MCF 10A (cell line): Measurements from ENCODE around the gene UMPS. TPM values are rescaled to one million over a fixed set of nuclear protein-coding genes. Genes with fewer than 3 reads are reported as not detected.

Source experiments
- BruUV-seq: library from RNA; stranded (reverse); fragments of 400-500 nt; replicated peaks from 2 replicates; lab custom pipeline; 2021; lab: Mats Ljungman, UMichigan
- CTCF ChIA-PET: fragments of 300-600 bp; sonication (Branson Sonifier 250); formaldehyde crosslinking; extraction: SDS; loops from one replicate; lab custom pipeline; 2021; ENCODE audit warnings: antibody characterized with exemption, inconsistent platforms; lab: Yijun Ruan, JAX
- POLR2A ChIA-PET: fragments of 300-600, 350-650 bp; sonication (Branson Sonifier 250); formaldehyde crosslinking; extraction: SDS; loops from one replicate; lab custom pipeline; 2020; ENCODE audit warnings: antibody characterized with exemption, inconsistent platforms; lab: Yijun Ruan, JAX
- DNase-seq: peaks from one replicate; pipeline ENCODE4 v3.0.0-alpha.2; 2018; ENCODE audit not compliant: unreplicated experiment
- H3K27ac Mint-ChIP-seq: one replicate; pipeline ENCODE4 v1.8.0; 2022; ENCODE audit warnings: mild to moderate bottlenecking, low read depth, mixed read lengths; ENCODE audit not compliant: unreplicated experiment
- H3K27me3 Mint-ChIP-seq: one replicate; pipeline ENCODE4 v1.8.0; 2022; ENCODE audit warnings: mixed read lengths; ENCODE audit not compliant: insufficient read depth, unreplicated experiment
- H3K36me3 Mint-ChIP-seq: one replicate; pipeline ENCODE4 v1.8.0; 2022; ENCODE audit warnings: mild to moderate bottlenecking, moderate library complexity, mixed read lengths; ENCODE audit not compliant: insufficient read depth, unreplicated experiment
- H3K4me1 Mint-ChIP-seq: one replicate; pipeline ENCODE4 v1.8.0; 2022; ENCODE audit warnings: mixed read lengths; ENCODE audit not compliant: insufficient read depth, unreplicated experiment
- H3K4me3 Mint-ChIP-seq: one replicate; pipeline ENCODE4 v1.8.0; 2022; ENCODE audit warnings: mild to moderate bottlenecking, moderate library complexity, mixed read lengths; ENCODE audit not compliant: unreplicated experiment
- H3K9me3 Mint-ChIP-seq: one replicate; pipeline ENCODE4 v1.8.0; 2022; ENCODE audit warnings: mixed read lengths; ENCODE audit not compliant: unreplicated experiment
- intact Hi-C: fragments of 100-400 bp; cut with micrococcal nuclease; formaldehyde crosslinking; loops from 2 replicates; pipeline ENCODE4 v1.14.1; 2022
- total RNA-seq: library from RNA; stranded (reverse); gene quantifications from 2 replicates; pipeline ENCODE4 v1.2.3, GENCODE V29; 2022
- TF ChIP-seq, protein P1 (sequence below): fragments of 200-600 bp; IDR thresholded peaks from one replicate; pipeline ENCODE4 v1.8.0; 2022; ENCODE audit warnings: antibody characterized with exemption, mild to moderate bottlenecking; ENCODE audit not compliant: unreplicated experiment

The UMPS gene
- total RNA-seq, 1 experiment from 2014 or later: 49.3 TPM

DNA sequence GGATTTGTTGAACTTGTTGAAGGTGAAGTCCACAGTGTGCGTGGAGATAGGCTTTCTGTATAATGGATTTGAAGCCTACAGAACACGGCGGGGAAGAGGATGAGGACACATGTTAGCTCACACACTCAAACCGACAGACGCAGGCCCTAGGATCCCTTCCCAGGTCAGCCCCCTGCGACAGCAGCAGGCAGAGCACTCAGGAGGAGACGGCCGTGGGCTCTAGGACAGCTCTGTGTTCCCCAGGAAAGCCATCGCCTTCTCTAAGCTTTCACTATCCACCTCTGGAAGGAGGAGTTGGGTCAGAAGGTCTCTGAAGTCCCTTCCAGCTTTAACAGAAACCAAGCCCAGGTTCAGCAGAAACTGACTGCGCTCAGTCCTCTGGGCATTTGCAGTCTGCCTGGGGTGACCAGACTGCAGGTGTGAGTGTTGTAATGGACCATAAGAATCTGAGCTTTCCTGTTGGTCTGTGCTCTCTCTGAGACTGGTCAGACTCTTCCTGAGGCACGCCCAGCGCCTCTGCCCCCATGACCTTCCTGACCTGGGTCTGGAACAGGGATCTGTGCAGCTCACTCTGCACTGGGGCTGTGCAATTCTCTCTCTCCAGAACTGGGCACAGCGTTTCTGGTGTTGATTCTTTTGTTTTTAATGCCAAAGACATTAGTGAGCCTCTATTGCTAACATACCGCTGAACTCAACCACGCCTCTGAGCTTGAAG lies 33.5 kb downstream of the UMPS start:
- intact Hi-C loops: loop anchor here (5.0 kb wide), 1 partner anchor 124 kb away; the partner anchor contains the start of gene ITGB5
- Mint-ChIP-seq H3K4me3 (no peak overlapping the region), H3K36me3 (peaks cover 41% of the 10 kb centered on the region), H3K4me1 (peaks cover 4% of the 10 kb centered on the region), H3K9me3 (no peaks in the 10 kb centered on the region), H3K27me3 (no peaks in the 10 kb centered on the region), H3K27ac (no peak overlapping the region)
- BruUV-seq: no TSS peak
- DNase-seq: no peak
- TF ChIP-seq, protein P1, sequence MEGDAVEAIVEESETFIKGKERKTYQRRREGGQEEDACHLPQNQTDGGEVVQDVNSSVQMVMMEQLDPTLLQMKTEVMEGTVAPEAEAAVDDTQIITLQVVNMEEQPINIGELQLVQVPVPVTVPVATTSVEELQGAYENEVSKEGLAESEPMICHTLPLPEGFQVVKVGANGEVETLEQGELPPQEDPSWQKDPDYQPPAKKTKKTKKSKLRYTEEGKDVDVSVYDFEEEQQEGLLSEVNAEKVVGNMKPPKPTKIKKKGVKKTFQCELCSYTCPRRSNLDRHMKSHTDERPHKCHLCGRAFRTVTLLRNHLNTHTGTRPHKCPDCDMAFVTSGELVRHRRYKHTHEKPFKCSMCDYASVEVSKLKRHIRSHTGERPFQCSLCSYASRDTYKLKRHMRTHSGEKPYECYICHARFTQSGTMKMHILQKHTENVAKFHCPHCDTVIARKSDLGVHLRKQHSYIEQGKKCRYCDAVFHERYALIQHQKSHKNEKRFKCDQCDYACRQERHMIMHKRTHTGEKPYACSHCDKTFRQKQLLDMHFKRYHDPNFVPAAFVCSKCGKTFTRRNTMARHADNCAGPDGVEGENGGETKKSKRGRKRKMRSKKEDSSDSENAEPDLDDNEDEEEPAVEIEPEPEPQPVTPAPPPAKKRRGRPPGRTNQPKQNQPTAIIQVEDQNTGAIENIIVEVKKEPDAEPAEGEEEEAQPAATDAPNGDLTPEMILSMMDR: no peak
- ChIA-PET CTCF (interaction anchor here (0.6 to 15.0 kb wide), 10 partner anchors 11 to 670 kb away, joined by 3 to 263 read pairs (median 4); no protein-coding TSS in a partner anchor), POLR2A (interaction anchor here (0.6 to 1.3 kb wide), 2 partner anchors 137 to 1504 kb away, joined by 3 to 4 read pairs; no protein-coding TSS in a partner anchor)

DNA sequence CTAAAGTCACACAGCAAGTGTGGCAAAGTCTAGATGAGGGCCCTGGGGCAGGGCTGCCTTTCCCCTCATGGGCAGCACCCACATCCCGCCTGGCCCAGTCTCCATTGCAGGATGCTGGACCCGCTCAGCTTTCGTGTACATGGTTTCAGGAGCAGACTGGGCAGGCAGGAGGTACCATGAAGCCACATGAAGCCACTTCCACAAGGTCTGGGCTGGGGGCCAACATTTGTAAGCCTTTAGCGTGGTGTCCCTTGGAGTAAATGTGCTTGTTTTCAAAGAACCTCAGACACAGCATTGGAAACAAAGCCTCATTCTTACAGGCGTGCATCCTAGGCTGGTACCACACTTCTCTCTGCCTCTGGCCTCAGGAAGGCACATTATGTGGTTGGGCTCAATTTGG lies 34.5 kb downstream of the UMPS start:
- intact Hi-C loops: loop anchor here (5.0 kb wide), 1 partner anchor 123 kb away; the partner anchor contains the start of gene ITGB5
- ChIA-PET CTCF (interaction anchor here (1.5 to 15.0 kb wide), 4 partner anchors 21 to 140 kb away, joined by 4 to 263 read pairs (median 42); no protein-coding TSS in a partner anchor), POLR2A (no interaction called here)
- H3K27ac Mint-ChIP-seq: no peak overlapping the region
- peaks cover 41% of the 10 kb centered on the region for H3K36me3 Mint-ChIP-seq
- no peaks in the 10 kb centered on the region for H3K9me3 Mint-ChIP-seq
- no peak for DNase-seq
- BruUV-seq: no TSS peak
- no peaks in the 10 kb centered on the region for H3K27me3 Mint-ChIP-seq
- TF ChIP-seq, protein P1: no peak
- no peak overlapping the region for H3K4me3 Mint-ChIP-seq
- peaks cover 4% of the 10 kb centered on the region for H3K4me1 Mint-ChIP-seq

DNA sequence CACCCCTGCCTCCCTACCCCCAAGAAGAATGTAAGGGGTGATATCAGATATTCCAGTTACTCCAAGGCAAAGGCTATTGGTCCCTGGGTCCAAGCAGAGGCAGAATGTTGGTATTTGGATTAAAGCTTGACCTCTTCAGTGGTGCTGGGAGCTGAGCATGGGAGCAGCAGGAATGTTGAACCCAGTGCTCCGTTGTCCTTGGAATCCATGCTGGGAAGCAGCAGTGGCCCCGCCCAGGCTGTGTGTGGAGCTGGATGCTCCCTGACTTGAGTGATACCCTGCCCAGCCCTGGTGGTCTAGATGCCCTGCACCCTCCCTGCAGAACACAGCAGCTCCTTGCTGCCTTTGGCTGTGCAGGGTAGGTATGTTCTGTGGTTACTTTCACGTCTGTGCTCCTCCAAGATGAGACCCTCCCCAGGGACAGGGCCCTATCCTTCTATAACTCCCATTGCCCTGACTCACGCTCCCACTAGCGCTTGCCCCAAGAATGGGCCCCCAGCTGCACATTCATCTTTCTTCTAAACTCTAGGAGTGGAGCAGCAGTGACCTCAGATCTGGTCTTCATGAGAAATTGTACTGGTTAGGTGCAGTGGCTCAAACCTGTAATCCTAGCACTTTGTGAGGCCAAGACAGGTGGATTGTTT lies 35.1 kb downstream of the UMPS start:
- Mint-ChIP-seq H3K27me3 (no peaks in the 10 kb centered on the region), H3K4me1 (peaks cover 4% of the 10 kb centered on the region), H3K4me3 (no peak overlapping the region), H3K27ac (no peak overlapping the region), H3K9me3 (no peaks in the 10 kb centered on the region), H3K36me3 (peaks cover 41% of the 10 kb centered on the region)
- ChIA-PET CTCF (interaction anchor here (0.6 to 15.0 kb wide), 6 partner anchors 20 to 737 kb away, joined by 3 to 263 read pairs (median 3); no protein-coding TSS in a partner anchor), POLR2A (no interaction called here)
- intact Hi-C loops: no loop called here
- DNase-seq: no peak
- TF ChIP-seq, protein P1: no peak
- BruUV-seq: no TSS peak
